NT2/D1 (cell line): ENCODE results near the gene C1RL.

Source experiments
- DNase-seq: peaks from one replicate; pipeline ENCODE4 v3.0.0-alpha.2; 2011; ENCODE audit warnings: low read depth, low spot score
- H3K27me3 ChIP-seq: 2 replicates; pipeline ENCODE4 v1.6.0; 2011; ENCODE audit warnings: mild to moderate bottlenecking; ENCODE audit not compliant: insufficient read length, insufficient read depth
- H3K36me3 ChIP-seq: 2 replicates; pipeline ENCODE4 v1.6.1; 2011; ENCODE audit warnings: mild to moderate bottlenecking, low read length, mixed read lengths; ENCODE audit not compliant: insufficient read depth, insufficient read length
- H3K4me1 ChIP-seq: 2 replicates; pipeline ENCODE4 v1.5.1; 2011; ENCODE audit not compliant: insufficient read depth, insufficient read length
- H3K4me3 ChIP-seq: 2 replicates; pipeline ENCODE4 v1.5.1; 2011; ENCODE audit warnings: low read depth; ENCODE audit not compliant: insufficient read length
- H3K9ac ChIP-seq: 2 replicates; pipeline ENCODE4 v1.6.0; 2011; ENCODE audit warnings: low read depth; ENCODE audit not compliant: insufficient read length
- H3K9me3 ChIP-seq: 2 replicates; pipeline ENCODE4 v1.5.1; 2011; ENCODE audit warnings: mild to moderate bottlenecking, low read length; ENCODE audit not compliant: insufficient read depth
- SUZ12 ChIP-seq: IDR thresholded peaks from 2 replicates; pipeline ENCODE4 v1.6.1; 2011; ENCODE audit not compliant: insufficient read length, insufficient read depth; ENCODE audit errors: extremely low read depth
- YY1 ChIP-seq: IDR thresholded peaks from 2 replicates; pipeline ENCODE4 v1.6.1; 2011; ENCODE audit not compliant: insufficient read length, insufficient read depth
- ZNF274 ChIP-seq: IDR thresholded peaks from 2 replicates; pipeline ENCODE4 v1.6.1; 2011; ENCODE audit warnings: mild to moderate bottlenecking, low read depth, low read length

Gene C1RL

DNA sequence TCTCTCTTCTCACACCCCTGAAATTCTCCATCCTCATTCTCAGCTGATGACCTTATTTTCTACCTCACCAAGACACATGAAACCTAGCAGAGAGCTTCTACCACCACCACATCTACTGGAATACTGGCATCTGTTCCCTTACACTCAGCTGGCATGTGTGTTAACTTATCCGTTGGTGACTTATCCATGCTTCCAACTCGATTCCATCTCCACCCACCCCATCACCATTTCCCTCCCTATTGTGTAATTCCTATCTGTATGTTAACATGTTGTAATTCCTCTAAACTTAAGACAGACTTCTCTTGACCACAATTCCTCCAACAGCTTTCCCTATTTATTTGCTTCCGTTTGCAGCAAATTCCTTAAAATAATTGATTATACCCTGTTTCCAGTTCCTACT lies 33.1 kb downstream of the C1RL start:
- no peak overlapping the region for H3K4me3 ChIP-seq
- H3K4me1 ChIP-seq, result no peaks in the 10 kb centered on the region
- no peak for DNase-seq
- H3K9me3 ChIP-seq, result no peaks in the 10 kb centered on the region
- no peak for TF ChIP-seq YY1
- no peak for TF ChIP-seq SUZ12
- no peak for TF ChIP-seq ZNF274
- no peaks in the 10 kb centered on the region for H3K36me3 ChIP-seq
- peaks cover 2% of the 10 kb centered on the region for H3K27me3 ChIP-seq
- no peak overlapping the region for H3K9ac ChIP-seq

DNA sequence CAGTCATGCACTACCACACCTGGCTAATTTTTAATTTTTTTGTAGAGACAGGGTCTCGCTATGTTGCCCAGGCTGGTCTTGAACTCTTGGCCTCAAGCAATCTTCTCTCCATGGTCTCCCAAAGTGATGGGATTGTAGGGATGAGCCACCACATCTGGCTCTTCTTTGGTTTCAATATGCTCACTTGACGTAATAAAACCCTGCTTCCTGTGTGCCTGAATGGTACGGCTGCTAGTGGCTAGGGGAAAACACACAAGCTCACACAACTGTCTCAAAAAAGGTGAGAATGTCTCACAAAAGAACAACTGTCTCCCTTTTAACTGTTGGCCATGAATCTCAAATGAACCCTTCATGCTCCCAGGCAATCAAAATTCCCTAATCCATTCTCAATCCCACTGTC lies 33.5 kb downstream of the C1RL start:
- TF ChIP-seq ZNF274 (no peak), YY1 (no peak), SUZ12 (no peak)
- no peak overlapping the region for H3K9ac ChIP-seq
- no peak overlapping the region for H3K4me3 ChIP-seq
- no peaks in the 10 kb centered on the region for H3K36me3 ChIP-seq
- no peak for DNase-seq
- peaks cover 2% of the 10 kb centered on the region for H3K27me3 ChIP-seq
- no peaks in the 10 kb centered on the region for H3K9me3 ChIP-seq
- no peaks in the 10 kb centered on the region for H3K4me1 ChIP-seq

DNA sequence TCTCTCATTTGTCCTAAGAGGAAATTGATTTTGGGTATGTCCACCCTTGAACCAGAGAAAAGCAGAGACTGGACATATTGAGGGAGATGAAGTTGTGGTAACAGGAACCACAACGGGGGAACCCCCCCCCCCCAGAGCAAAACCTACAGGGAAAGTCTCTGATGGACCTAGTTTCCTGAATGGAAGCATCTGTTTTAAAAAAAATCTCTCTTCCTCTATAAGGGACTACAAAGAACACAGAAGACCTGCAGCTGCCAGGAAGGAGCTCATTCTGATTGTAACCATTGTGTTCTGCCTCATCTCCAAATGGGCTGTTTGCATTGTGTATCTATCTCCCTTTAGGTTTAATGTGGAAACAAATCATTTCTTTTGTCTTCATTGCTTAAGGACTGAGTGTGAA lies 35.1 kb downstream of the C1RL start:
- Histone ChIP-seq H3K27me3 (peaks cover 2% of the 10 kb centered on the region), H3K4me1 (no peaks in the 10 kb centered on the region), H3K36me3 (no peaks in the 10 kb centered on the region), H3K9me3 (no peaks in the 10 kb centered on the region), H3K4me3 (no peak overlapping the region), H3K9ac (no peak overlapping the region)
- TF ChIP-seq SUZ12 (no peak), ZNF274 (no peak), YY1 (no peak)
- no peak for DNase-seq

DNA sequence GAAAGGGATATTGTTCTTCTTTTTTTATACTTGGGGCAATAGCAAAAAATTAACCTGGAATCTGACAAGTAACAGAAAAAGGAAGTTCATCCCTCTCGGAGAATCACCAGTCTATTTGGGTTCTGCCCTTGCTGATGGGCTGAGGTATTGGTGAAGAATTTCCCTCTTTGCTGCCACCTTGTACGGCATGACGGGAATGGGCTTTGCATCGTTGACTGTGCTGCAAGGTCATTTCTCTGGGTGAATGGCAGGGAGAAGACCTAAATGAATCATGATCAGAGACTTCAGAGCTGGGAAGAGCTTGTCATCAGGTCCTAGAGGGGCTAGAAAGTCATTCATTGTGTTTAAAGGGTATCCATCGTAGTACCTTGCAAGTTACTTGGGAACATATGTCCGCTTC lies 36.5 kb downstream of the C1RL start:
- Histone ChIP-seq H3K4me1 (no peaks in the 10 kb centered on the region), H3K9ac (no peak overlapping the region)

DNA sequence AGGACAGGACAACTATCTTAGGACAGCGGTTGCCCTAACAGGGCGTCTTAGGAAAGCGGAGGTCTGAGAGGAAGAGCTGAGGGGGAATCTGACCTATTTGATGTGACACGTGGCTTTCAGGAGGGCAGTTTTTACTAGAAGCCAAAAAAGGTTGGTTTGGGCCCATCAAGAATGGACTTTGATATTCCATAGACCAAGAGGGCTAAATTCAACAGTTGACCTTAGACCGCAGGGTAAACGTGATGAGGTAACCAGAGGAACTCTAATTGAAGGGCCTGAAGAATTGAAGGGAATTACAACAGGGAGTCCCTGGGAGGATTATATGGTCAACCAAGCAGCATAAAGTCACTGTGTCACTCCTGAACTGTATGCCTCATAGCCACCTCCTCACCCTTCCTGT lies 37.0 kb downstream of the C1RL start:
- Histone ChIP-seq H3K9ac (no peak overlapping the region), H3K36me3 (no peaks in the 10 kb centered on the region), H3K4me1 (no peaks in the 10 kb centered on the region), H3K4me3 (no peak overlapping the region), H3K27me3 (peaks cover 2% of the 10 kb centered on the region), H3K9me3 (no peaks in the 10 kb centered on the region)
- no peak for TF ChIP-seq SUZ12
- TF ChIP-seq ZNF274, result no peak
- TF ChIP-seq YY1, result no peak
- DNase-seq, result no peak

More for the DNA sequence above, 36.5 kb downstream of the C1RL start:
- no peak for TF ChIP-seq SUZ12
- no peak for TF ChIP-seq ZNF274
- no peak for TF ChIP-seq YY1
- Histone ChIP-seq H3K27me3 (peaks cover 2% of the 10 kb centered on the region), H3K9me3 (no peaks in the 10 kb centered on the region), H3K4me3 (no peak overlapping the region), H3K36me3 (no peaks in the 10 kb centered on the region)
- DNase-seq, result no peak

DNA sequence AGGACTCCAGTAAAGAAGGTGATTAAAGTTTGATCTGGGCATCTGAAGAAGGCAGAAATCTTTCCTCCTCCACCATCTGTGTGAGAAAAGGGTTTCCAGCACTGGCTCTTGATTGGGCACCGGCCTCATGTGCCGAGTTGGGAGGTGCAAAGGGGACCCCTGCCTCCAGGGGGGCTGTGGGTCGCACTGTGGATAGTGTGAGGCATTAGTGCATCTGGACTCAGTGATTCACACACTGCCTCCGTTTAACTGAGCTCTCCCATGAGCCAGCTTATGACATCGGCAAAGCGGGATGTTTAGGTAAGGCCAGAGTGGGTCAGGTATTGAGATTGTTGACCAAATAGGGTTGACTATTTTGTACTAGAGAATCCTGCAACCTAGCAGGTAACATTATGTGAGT lies 39.6 kb downstream of the C1RL start:
- H3K27me3 ChIP-seq, result no peaks in the 10 kb centered on the region

DNA sequence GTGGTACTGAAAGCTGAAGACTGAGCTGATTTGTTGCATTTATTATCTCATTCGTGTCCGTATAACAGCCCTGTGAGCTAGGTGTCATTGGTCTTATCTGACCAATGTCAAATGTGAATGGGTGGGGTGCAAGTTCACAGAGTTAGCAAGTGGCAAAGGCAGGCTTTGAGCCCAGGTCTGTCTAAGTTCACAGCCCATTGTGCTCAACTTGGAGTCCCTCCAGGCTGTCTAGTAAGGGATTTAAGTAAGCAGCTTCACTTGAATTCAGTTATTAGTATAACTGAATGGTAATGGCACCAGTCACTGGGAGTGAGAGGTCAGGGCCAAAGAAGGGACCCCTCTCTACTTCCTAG lies 40.0 kb downstream of the C1RL start:
- Histone ChIP-seq H3K4me3 (no peak overlapping the region), H3K36me3 (no peaks in the 10 kb centered on the region), H3K27me3 (no peaks in the 10 kb centered on the region), H3K9ac (no peak overlapping the region), H3K4me1 (no peaks in the 10 kb centered on the region), H3K9me3 (no peaks in the 10 kb centered on the region)
- no peak for DNase-seq
- no peak for TF ChIP-seq YY1
- no peak for TF ChIP-seq ZNF274
- TF ChIP-seq SUZ12, result no peak

More for the DNA sequence above, 39.6 kb downstream of the C1RL start:
- Histone ChIP-seq H3K9ac (no peak overlapping the region), H3K4me1 (no peaks in the 10 kb centered on the region), H3K9me3 (no peaks in the 10 kb centered on the region), H3K36me3 (no peaks in the 10 kb centered on the region), H3K4me3 (no peak overlapping the region)
- no peak for TF ChIP-seq SUZ12
- no peak for TF ChIP-seq YY1
- TF ChIP-seq ZNF274, result no peak
- DNase-seq, result no peak
